GM19468 (cell line): ENCODE results near the gene IRX4.

Experiments used
- ATAC-seq: cut with Tn5 transposase; IDR thresholded peaks from one replicate; pipeline ENCODE4 v1.9.1; 2021; ENCODE audit warnings: mild to moderate bottlenecking, moderate library complexity, moderate number of reproducible peaks; ENCODE audit not compliant: unreplicated experiment; ENCODE audit errors: extremely low read depth

Gene IRX4

DNA sequence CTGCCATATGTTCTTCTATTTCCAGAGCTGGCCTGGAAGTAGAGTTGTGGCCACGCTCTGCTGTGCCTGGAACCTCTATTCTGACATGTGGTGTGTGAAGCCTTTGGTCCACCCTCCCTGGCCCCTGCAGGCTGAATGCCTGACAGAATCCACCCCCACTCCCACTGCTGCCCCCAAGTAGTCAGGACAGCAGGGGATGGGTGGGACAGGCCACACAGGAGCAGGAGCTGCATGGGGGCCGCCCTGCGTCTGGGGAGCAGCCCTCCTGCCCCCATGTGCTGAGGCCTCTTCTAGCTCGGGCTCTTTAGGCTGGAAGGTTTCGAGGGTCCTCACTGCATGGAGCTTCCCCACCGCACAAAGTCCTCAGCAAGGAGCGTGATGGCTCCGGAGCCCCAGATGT, 32.6 kb upstream of the IRX4 start:
- no peak for ATAC-seq

DNA sequence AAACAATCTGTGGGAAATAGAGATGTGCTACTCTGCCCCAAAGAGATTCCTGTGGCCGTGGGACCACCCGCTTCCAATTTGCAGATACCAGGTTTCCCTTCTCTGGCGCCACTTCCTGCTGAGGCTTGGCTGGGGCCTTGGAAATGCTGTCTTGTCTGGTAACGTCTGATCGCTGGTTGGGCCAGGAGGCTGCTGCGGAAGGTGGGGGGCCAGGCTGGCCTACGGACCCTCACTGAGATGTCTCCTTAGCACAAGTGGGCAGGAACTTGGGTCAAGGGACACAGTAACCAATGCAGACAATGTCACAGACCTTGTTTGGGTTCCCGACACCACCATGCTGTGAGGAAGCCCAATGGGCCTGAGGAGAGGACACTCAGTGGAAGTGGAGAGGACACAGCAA, 31.7 kb upstream of the IRX4 start:
- ATAC-seq = no peak

DNA sequence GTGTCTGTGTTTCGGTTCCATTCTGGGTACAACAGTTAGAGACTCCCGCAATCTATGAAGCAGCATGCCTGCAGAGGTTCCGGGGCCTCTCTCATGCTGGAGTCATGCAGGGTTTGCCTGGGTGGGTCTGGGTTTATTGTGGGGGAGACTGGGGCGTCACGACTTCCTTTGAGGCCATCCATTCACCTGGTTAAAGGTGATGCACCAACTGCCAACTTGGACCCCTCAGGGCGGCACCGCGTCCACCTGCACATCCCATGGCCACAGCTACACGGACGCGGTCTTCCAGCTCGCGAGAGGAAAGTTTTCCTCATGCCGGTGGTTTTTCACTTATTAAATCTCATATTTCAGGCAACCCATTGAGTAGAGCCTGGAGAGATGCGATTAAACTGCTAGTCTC, 30.9 kb upstream of the IRX4 start:
- ATAC-seq = no peak

DNA sequence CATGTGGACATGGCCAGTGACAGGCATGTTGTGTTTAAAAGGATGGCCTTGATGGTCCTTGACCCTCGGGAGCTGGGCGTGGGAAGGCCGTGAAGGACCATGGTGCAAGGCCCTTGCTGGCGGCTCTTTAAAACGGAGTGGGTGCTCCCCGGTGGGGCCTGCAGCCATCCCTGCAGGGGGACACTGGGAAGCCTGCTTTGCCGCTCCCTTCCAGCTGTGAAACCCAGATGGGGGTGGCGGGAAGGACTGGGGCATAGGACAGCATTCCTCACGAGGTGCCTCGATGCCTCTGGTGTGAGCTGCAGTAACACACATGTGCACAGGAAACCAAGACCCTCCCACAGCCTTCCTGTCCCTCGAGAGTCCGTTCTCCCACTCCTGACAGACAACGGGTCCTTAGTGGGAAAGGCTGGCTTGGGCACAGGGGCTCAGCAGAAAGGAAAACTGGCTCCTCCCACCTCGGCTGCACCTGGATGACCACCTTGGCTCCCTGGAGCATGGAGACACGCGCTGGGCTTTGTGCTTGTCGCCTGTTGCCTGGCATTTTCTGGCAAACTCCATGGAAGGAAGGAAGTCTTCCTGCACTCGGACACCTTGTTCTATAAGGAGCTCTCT, 30.3 kb upstream of the IRX4 start:
- no peak for ATAC-seq

DNA sequence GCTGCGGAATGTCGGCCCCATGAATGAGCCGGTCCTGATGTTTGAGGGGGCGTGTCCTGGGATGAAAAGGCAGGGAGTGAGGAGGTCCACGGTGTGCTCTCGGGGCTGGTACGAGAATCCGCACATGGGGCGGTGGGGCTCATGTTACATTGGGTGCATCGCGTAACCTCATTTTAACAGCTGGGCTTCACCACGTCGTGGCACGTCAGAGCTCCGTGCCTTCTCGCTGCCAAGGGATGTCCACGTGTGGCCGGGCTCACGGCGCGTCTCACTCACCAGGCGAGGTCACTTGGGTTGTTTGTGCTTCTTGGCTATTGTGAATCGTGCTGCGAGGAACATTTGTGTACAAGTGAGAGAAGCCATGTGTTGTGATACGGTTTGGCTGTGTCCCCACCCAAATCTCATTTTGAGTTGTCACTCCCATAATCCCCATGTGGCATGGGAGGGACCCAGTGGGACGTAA, 29.1 kb upstream of the IRX4 start:
- ATAC-seq = no peak

DNA sequence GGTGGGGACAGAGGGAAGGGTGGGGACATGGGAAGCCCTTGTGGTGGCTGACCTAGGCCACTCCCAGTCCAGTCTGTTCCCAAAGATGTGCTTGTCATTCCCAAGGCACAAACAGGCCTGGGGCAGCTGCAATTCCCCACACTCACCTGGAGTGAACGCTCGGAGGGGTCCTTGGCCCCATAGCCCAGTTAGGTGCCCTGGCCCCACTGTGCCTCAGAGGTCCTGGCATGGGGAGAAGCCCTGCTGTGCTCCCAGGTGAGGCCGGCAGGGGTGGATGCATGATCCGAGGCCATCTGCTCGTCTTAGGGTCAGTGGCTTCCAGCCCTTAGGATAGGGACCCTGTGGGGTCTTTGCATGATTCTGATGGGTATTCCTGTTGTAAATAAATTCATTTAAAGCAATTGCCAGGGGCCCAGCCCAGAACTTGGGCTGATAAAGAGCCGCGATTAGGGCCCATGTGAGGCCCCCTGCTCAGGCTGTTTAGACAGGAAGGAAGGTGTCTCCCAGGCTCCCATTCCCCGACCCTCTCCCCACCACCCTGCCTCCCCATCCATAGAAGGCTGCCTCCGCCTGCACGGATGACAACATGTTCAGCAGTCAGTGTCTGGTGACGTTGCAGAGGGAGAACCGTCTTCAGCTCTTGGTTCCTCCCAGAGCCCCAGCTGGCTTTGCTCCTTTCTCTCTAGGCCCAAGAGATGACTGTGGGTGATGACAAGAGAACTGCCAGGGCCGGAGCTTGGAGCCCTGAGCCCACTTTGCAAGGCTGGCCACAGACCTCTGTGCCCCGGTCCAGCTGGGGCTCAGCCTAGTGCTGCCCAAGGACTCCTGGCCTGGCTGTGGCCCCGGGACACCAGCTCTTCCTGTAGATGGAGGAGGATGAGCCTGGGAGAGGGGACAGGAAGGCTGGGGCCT, 28.4 kb upstream of the IRX4 start:
- no peak for ATAC-seq

- no peak for ATAC-seq
These were observed 27.5 kb upstream of the IRX4 start for GRCh38 chr5:1910081-1910760.

- ATAC-seq = no peak
These were observed 26.7 kb upstream of the IRX4 start for GRCh38 chr5:1909346-1909985.

DNA sequence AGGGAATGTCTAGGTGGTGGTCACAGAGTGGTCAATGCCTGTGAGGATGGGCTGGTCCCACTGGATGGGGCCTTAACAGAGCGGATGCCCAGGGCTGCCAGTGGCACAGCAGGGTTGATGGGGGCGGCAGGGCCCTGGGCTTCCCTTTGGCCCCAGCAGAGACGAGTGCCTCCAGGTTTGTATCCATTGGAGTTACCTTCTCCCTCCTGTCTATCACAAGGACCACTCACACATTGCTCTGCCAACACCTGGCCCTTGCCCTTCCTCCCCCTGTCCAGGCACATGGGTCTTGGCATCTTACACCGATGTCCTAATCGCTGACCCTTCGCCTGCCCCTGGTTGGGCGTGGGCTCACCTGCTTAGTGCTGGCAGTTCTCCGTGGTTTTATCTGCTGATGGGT, 26.2 kb upstream of the IRX4 start:
- ATAC-seq = no peak

DNA sequence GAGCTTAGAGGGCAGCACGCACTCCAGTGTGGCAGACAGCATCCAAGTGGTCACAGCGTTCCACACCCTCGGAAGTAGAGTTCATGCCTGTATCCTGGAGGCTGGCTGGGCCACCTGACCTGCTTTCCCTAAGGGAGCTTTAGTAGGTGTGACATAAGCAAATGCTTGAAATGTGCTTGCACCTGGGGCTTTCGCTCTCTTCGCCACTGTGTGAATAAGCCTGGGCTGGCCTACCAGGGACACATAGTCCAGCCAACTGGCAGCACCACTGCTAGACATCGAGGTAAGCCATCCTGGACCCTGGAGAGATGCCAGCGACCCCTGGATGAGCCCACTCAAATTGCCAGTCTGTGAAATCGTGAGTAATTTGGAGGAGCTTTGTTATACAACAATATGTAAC, 24.9 kb upstream of the IRX4 start:
- ATAC-seq = no peak

- no peak for ATAC-seq
These were observed 22.4 kb upstream of the IRX4 start for GRCh38 chr5:1905108-1905507.

DNA sequence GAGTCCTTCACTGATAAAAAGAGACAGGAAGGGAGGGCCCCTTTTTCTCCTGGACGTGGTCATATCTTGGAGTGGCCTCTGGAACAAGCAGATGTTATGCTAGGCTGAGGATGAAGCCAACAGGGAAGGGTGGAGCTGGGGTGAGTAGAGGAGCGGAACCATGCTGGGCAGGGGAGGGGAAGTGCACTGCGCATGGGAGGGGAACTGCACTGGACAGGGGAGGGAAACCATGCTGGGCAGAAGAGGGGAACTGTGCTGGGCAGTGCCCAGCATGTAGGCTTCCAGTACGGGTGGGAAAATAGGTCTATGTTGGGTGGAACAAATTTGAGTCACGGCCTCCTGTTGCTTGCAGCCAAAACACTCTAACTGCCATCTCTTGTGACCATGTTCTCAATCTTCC, 19.3 kb upstream of the IRX4 start:
- ATAC-seq = no peak

GRCh38 chr5:1901061-1901460, 18.3 kb upstream of the IRX4 start:
- ATAC-seq = no peak

DNA sequence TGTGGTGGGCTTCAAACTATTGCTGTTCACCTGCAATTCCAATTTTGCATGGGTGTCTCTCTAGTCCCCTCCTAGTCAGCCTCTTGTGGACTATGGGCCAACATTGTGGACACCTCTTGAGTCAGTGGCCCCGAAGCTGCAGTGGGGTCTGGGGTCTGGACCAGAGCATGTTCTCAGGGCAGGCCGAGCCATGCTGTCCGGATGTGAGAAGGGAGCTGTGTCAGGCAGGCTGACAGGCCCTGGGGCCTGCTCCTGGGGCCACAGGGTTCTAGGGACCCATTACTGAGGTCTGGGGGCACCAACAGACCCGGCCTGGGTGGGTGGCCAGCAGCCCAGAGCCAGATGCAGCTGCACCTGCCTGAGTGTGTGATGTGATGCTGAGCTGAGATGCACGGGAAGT, 16.5 kb upstream of the IRX4 start:
- no peak for ATAC-seq

- ATAC-seq = no peak
These were observed 15.2 kb upstream of the IRX4 start for GRCh38 chr5:1897816-1898450.

DNA sequence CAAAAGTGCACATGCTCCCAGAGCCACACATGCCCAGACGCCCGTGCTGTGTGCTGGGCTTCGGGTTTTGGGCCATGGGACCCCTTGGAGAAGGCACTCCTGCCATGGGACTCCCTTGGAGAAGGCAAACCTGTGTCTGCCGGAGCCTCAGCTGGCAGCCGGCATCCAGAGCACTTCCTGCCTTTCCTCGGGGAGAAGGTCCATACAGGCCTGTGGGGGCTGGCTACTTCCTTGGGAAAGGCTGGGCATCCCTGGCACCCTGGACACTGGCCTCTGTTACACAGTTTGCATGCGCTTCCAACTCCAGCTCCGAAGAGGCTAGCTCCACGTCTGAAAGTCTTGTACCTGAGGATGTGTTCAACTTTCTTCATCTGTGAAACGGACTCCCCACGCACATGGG, 14.7 kb upstream of the IRX4 start:
- ATAC-seq = no peak

DNA sequence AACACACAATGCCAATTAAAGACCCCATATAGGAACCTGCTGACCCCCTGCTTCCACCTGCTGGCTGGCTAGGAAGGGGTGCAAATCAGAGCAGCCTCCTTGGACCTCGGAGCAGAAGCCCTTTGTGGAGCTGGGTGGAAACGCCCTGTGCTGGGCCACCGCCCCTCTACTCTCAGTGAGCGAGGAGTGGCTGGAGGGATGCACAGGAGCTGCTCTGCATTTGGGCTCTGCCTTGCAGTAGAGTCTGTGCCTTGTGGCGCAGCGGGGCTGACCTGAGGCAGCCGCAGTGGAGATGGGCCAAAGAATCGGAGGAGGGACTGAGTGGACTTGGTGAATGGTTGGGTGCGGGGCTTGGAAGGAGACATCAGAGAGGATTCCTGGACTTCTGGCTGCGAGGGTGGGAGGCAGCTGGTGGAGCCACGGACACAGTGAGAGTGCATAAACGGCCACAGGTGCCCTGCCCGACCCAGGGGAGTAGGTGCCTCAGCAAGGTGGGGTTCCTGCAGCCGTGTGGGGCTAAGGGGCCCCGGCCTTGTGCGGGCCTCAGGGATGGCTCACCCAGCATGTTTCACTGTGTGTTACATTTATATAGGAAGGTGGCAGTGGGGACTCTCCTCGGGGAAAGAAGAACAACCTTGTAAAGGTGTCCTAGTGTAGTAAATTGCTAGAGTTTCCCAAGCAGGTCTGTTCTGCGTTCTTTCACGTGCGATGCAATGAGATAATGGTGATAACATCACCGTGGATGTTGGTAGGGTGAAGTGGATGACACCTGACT, 14.1 kb upstream of the IRX4 start:
- no peak for ATAC-seq

DNA sequence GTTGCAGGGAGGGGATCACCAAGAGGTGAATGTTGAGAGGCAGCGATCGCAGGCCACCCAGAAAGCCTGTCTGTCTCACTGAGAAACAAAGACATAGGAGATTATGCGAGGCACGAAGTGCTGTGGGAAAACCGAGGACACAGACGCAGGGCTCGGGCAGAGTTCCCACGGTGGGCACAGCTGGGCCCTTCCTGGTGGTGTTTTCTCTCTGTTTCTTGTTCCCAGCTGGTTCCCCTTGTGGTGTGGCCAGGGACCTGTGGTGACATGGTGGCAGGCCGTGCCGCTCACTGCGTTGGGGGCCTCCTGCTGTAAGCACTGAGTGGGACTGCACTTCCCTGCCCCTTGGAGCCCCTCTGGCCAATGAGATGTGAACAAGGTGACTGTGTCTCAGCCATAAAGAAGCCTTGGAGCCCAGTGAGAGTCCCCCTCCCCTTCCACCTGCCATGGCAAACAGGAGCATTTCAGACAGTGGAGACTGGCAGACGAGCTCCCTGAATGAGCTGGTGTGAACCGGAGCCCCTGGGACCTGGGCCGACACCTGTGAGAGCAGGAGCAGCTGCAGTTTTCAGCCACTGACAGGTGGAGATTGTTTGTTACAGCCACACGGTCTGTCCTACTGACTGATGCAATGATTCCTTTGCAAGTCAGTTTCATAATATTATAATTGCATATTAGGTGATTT, 13.2 kb upstream of the IRX4 start:
- no peak for ATAC-seq

GRCh38 chr5:1894243-1894642, 11.5 kb upstream of the IRX4 start:
- no peak for ATAC-seq
